Stimulated activated CD4-positive, alpha-beta T cell treated with anti-CD3 and anti-CD28 coated beads, Interleukin-2, amount 100 ng/mL, for 4 hours (primary cell): ENCODE data around the gene HDAC1.
"Not testable (repeated sequence)": the region's sequence is repeated elsewhere in the genome, so short reads cannot be mapped to it uniquely, and the experiment has no call there.

Experiments
- DNase-seq: peaks from one replicate; pipeline ENCODE4 v3.0.0-alpha.2; 2020; ENCODE audit warnings: low read depth

HDAC1 gene

GRCh38 chr1:32349211-32349708 is 57.4 kb downstream of the HDAC1 start:
- no peak for DNase-seq

- no peak for DNase-seq
Measured at GRCh38 chr1:32350785-32351398, 59.0 kb downstream of the HDAC1 start.

GRCh38 chr1:32351399-32352238 is 59.7 kb downstream of the HDAC1 start:
- peak; percentile 89 for DNase-seq

GRCh38 chr1:32352239-32352745 is 60.4 kb downstream of the HDAC1 start:
- DNase-seq, result no peak

GRCh38 chr1:32352831-32353383 is 61.0 kb downstream of the HDAC1 start:
- DNase-seq, result no peak

GRCh38 chr1:32353431-32353830 is 61.5 kb downstream of the HDAC1 start:
- DNase-seq, result no peak

- DNase-seq, result no peak
Measured at GRCh38 chr1:32353886-32354570, 62.1 kb downstream of the HDAC1 start.

- not testable (repeated sequence) for DNase-seq
Measured at GRCh38 chr1:32355778-32356177, 63.9 kb downstream of the HDAC1 start.

- DNase-seq, result no peak
Measured at GRCh38 chr1:32356478-32356877, 64.6 kb downstream of the HDAC1 start.

GRCh38 chr1:32357614-32358013 is 65.7 kb downstream of the HDAC1 start:
- no peak for DNase-seq

GRCh38 chr1:32358435-32358834 is 66.6 kb downstream of the HDAC1 start:
- no peak for DNase-seq

GRCh38 chr1:32361308-32361673 is 69.4 kb downstream of the HDAC1 start:
- DNase-seq, result no peak

GRCh38 chr1:32361674-32362473 is 70.0 kb downstream of the HDAC1 start:
- peak; percentile 22 for DNase-seq

- no peak for DNase-seq
Measured at GRCh38 chr1:32362474-32363313, 70.8 kb downstream of the HDAC1 start, which contains the start of the genes FAM229A and TSSK3. Gene FAM229A, minus strand, starts transcription at chr1:32362485. Its CDS starts 394 bp downstream, at chr1:32362091. Gene TSSK3, plus strand, starts transcription at chr1:32362539. Its CDS starts 163 bp downstream, at chr1:32362702.

GRCh38 chr1:32363713-32364112 is 71.8 kb downstream of the HDAC1 start:
- DNase-seq, result no peak

GRCh38 chr1:32364836-32365235 is 73.0 kb downstream of the HDAC1 start:
- DNase-seq, result no peak

- DNase-seq, result no peak
Measured at GRCh38 chr1:32365445-32365844, 73.6 kb downstream of the HDAC1 start.

GRCh38 chr1:32367912-32368635 is 76.2 kb downstream of the HDAC1 start:
- DNase-seq, result no peak

GRCh38 chr1:32372149-32372756 is 80.4 kb downstream of the HDAC1 start:
- peak; percentile 26 for DNase-seq
